ENCODE data around the gene ST14.

Gene ST14

GRCh38 chr11:130128626-130129025 lies 31.0 kb upstream of the ST14 start:
- Histone ChIP-seq H3K27ac (replicated peaks) (peak overlapping the region; percentile 15), H3K4me3 (replicated peaks; ENCODE audit: insufficient read depth, low read length) (no peak overlapping the region), H3K27me3 (ENCODE audit: insufficient read depth, poor library complexity, severe bottlenecking) (no peaks in the 10 kb centered on the region)
- peak in 1 of 2 experiments; percentile 52 for DNase-seq (ENCODE audit: low read depth in 1 of 2, low spot score in 1 of 2)
- TF ChIP-seq, protein P1, sequence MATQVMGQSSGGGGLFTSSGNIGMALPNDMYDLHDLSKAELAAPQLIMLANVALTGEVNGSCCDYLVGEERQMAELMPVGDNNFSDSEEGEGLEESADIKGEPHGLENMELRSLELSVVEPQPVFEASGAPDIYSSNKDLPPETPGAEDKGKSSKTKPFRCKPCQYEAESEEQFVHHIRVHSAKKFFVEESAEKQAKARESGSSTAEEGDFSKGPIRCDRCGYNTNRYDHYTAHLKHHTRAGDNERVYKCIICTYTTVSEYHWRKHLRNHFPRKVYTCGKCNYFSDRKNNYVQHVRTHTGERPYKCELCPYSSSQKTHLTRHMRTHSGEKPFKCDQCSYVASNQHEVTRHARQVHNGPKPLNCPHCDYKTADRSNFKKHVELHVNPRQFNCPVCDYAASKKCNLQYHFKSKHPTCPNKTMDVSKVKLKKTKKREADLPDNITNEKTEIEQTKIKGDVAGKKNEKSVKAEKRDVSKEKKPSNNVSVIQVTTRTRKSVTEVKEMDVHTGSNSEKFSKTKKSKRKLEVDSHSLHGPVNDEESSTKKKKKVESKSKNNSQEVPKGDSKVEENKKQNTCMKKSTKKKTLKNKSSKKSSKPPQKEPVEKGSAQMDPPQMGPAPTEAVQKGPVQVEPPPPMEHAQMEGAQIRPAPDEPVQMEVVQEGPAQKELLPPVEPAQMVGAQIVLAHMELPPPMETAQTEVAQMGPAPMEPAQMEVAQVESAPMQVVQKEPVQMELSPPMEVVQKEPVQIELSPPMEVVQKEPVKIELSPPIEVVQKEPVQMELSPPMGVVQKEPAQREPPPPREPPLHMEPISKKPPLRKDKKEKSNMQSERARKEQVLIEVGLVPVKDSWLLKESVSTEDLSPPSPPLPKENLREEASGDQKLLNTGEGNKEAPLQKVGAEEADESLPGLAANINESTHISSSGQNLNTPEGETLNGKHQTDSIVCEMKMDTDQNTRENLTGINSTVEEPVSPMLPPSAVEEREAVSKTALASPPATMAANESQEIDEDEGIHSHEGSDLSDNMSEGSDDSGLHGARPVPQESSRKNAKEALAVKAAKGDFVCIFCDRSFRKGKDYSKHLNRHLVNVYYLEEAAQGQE (IDR thresholded peaks at IDR 0.05; ENCODE audit: insufficient replicate concordance, low read depth) = no peak
- TF ChIP-seq SPI1 (IDR thresholded peaks at IDR 0.05; ENCODE audit: borderline replicate concordance, low read depth) (no peak), GABPA (IDR thresholded peaks at IDR 0.05; ENCODE audit: low read depth) (no peak), POLR2AphosphoS5 (IDR thresholded peaks at IDR 0.05; ENCODE audit: low read depth) (no peak), CTCF (IDR thresholded peaks at IDR 0.05; ENCODE audit: insufficient read depth, low read length) (no peak)

- Histone ChIP-seq H3K27me3 (ENCODE audit: insufficient read depth, poor library complexity, severe bottlenecking) (no peaks in the 10 kb centered on the region), H3K27ac (replicated peaks) (no peak overlapping the region), H3K4me3 (replicated peaks; ENCODE audit: insufficient read depth, low read length) (no peak overlapping the region)
- no peak for DNase-seq (ENCODE audit: low read depth in 1 of 2, low spot score in 1 of 2)
- TF ChIP-seq POLR2AphosphoS5 (IDR thresholded peaks at IDR 0.05; ENCODE audit: low read depth) (no peak), SPI1 (IDR thresholded peaks at IDR 0.05; ENCODE audit: borderline replicate concordance, low read depth) (no peak), CTCF (IDR thresholded peaks at IDR 0.05; ENCODE audit: insufficient read depth, low read length) (no peak)
Measured at GRCh38 chr11:130129922-130130321, 29.7 kb upstream of the ST14 start.

DNA sequence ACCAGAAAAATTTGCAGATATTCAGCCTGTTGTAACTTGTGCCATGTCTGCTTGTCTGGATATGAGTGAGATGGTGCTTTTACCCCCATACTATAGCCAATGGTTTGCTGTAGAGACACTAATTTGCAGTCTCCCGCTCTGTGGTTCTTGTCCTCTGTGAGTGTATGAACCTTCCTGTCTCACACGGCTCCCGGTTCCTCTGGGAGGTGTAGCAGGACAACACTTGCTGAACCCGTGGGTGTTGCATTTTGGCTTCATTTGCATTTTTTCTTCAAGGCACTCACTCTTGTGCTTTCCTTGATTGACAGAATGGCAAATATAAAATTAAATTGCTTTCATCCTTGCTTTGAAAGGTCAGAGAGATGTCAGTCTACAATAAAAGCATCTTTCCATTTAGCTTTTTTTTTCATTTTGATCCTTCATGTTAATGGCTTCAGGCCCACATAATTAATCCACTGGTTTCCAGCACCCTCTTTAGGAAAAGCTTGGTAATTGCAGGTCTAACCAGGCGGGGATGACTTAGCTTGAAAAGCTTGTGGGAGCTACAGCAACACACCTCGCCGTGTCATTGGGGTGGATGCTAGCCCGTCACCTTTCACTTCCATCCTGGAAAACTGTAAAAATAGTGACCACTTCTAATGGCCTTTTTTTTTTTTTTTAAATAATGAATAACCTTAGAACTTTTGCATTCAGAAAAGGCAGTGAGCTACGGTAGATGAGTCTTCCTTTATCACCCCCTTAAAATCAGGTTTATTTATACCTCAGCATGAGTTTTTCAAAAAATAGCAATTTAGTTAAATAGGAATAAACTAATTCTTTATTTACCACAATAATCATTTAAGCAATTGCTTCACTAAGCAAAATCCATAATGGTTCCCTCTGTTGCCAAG lies 27.4 kb upstream of the ST14 start:
- Histone ChIP-seq H3K27ac (replicated peaks) (no peak overlapping the region), H3K27me3 (ENCODE audit: insufficient read depth, poor library complexity, severe bottlenecking) (no peaks in the 10 kb centered on the region), H3K4me3 (replicated peaks; ENCODE audit: insufficient read depth, low read length) (no peak overlapping the region)
- DNase-seq (ENCODE audit: low read depth in 1 of 2, low spot score in 1 of 2) = peak in 1 of 2 experiments; percentile 73
- TF ChIP-seq CTCF (IDR thresholded peaks at IDR 0.05; ENCODE audit: insufficient read depth, low read length) (peak; percentile 66), POLR2AphosphoS5 (IDR thresholded peaks at IDR 0.05; ENCODE audit: low read depth) (no peak)

DNA sequence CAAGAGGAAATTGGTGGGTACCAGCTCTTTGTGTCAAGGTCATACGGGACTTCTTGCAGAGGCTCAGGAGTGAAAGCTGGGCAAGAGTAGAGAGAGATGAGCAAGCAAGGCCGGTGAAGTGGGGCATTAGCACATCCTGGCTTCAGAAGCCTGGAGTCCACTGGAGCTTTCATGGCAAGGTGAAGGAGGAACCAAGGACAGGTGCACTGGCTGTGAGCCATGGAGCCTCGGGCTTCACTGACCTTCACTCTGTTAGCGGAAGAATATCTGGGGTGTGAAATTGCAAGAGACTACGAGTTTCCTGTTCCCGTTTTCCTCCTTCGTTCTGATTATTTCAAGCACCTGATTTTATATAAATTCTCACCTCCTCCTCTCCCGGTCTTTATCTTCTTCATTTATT lies 25.9 kb upstream of the ST14 start:
- Histone ChIP-seq H3K4me3 (replicated peaks; ENCODE audit: insufficient read depth, low read length) (no peak overlapping the region), H3K27me3 (ENCODE audit: insufficient read depth, poor library complexity, severe bottlenecking) (no peaks in the 10 kb centered on the region), H3K27ac (replicated peaks) (no peak overlapping the region)
- TF ChIP-seq GABPA (IDR thresholded peaks at IDR 0.05; ENCODE audit: low read depth) (no peak), CTCF (IDR thresholded peaks at IDR 0.05; ENCODE audit: insufficient read depth, low read length) (no peak), SPI1 (IDR thresholded peaks at IDR 0.05; ENCODE audit: borderline replicate concordance, low read depth) (no peak), POLR2AphosphoS5 (IDR thresholded peaks at IDR 0.05; ENCODE audit: low read depth) (no peak)
- TF ChIP-seq, protein P1 (IDR thresholded peaks at IDR 0.05; ENCODE audit: insufficient replicate concordance, low read depth) = no peak
- no peak for DNase-seq (ENCODE audit: low read depth in 1 of 2, low spot score in 1 of 2)
